Fibroblast of lung (primary cell): ENCODE data around the gene FAM174C.

Source experiments
- EZH2 ChIP-seq: IDR thresholded peaks from 2 replicates; pipeline ENCODE4 v1.5.1; 2012; ENCODE audit warnings: low read length, control low read depth, mild to moderate bottlenecking; ENCODE audit errors: missing control alignments
- TF ChIP-seq, protein P1 (sequence below), 2 donors: IDR thresholded peaks in 1 of 2; conservative IDR thresholded peaks in 1 of 2; 1 replicate in 1 of 2; 2 replicates in 1 of 2; pipeline ENCODE4 v1.5.1; 2011 to 2012; ENCODE audit warnings: low read length in 2 of 2, control low read depth in 1 of 2, inconsistent platforms in 1 of 2, low read depth in 1 of 2, mild to moderate bottlenecking in 1 of 2

DNA sequence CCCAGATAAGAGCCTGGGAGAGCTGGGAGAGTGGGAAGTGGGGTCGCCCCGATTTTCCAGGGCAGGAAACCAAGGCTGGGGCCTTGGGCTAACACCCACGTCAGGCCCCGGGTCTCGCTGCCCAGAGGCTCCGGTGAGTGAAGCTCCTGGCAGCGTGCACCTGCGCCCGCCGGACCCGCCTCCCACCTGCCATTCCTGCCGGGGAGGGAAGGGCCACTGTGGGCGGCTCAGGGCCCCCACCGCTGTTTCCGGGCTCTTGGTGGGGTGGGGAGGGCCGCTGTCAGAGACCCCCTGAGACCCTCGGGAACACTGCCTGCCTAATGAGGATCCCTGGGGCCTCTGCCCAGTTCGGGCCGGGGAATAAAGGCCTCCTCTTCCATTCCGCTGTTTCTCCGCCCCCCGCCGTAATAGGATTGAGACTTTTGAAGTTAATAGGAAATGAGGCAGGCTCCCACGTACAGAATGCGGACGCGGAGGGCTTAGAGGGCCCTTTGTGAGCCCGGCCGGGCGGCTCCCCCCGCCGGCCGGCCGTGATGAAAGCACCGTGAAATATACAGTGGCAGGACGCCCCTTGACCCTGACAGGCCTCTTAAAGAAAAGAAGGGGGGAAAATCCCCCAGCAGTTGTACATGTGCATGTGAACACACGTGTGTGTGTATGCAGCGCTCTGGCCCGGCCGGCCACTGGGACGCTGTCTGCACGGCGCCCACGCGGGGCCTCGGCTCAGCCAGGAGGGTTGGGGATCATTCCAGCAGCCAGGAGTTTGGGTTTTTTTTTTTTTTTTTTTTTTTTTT lies 43.5 kb downstream of the FAM174C start:
- TF ChIP-seq EZH2 = no peak
- TF ChIP-seq, protein P1, sequence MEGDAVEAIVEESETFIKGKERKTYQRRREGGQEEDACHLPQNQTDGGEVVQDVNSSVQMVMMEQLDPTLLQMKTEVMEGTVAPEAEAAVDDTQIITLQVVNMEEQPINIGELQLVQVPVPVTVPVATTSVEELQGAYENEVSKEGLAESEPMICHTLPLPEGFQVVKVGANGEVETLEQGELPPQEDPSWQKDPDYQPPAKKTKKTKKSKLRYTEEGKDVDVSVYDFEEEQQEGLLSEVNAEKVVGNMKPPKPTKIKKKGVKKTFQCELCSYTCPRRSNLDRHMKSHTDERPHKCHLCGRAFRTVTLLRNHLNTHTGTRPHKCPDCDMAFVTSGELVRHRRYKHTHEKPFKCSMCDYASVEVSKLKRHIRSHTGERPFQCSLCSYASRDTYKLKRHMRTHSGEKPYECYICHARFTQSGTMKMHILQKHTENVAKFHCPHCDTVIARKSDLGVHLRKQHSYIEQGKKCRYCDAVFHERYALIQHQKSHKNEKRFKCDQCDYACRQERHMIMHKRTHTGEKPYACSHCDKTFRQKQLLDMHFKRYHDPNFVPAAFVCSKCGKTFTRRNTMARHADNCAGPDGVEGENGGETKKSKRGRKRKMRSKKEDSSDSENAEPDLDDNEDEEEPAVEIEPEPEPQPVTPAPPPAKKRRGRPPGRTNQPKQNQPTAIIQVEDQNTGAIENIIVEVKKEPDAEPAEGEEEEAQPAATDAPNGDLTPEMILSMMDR (conservative IDR thresholded peaks at IDR 0.05 in 1 of 2, IDR thresholded peaks at IDR 0.05 in 1 of 2; ENCODE audit: low read depth in 1 of 2, low read length in 2 of 2) = no peak
